Upper lobe of right lung (tissue), 1 donor: ENCODE data around the gene SLC6A11. TPM values are rescaled to one million over a fixed set of nuclear protein-coding genes. Genes with fewer than 3 reads are reported as not detected.

Experiments used
- ATAC-seq: fragments of 200-7000 bp; cut with Tn5 transposase; one replicate; pipeline ENCODE4 v1.9.1; 2020; ENCODE audit warnings: mild to moderate bottlenecking, moderate library complexity
- DNase-seq: peaks from one replicate; pipeline ENCODE4 v3.0.0-alpha.2; 2020
- H3K27ac ChIP-seq: fragments of 200-600 bp; one replicate; pipeline ENCODE4 v1.8.0; 2022
- H3K27me3 ChIP-seq: fragments of 200-600 bp; one replicate; pipeline ENCODE4 v1.8.0; 2022; ENCODE audit warnings: mild to moderate bottlenecking
- H3K36me3 ChIP-seq: fragments of 200-600 bp; one replicate; pipeline ENCODE4 v1.8.0; 2022
- H3K4me1 ChIP-seq: fragments of 200-600 bp; one replicate; pipeline ENCODE4 v1.8.0; 2022
- H3K4me3 ChIP-seq: fragments of 200-600 bp; one replicate; pipeline ENCODE4 v1.8.0; 2022; ENCODE audit warnings: mild to moderate bottlenecking
- H3K9me3 ChIP-seq: fragments of 200-600 bp; one replicate; pipeline ENCODE4 v1.8.0; 2022
- intact Hi-C: fragments of 100-400 bp; cut with DNase I; formaldehyde crosslinking; loops from one replicate; pipeline ENCODE4 v1.11.0; 2022
- total RNA-seq: library from RNA; stranded (reverse); fragmentation: NEBNext Ultra II Directional; extraction: Animal tissue kit (Norgen Biotek cat#: 25700); gene quantifications from one replicate; pipeline ENCODE4 v1.2.1, GENCODE V29; 2021
- TF ChIP-seq, protein P1 (sequence below): fragments of 200-600 bp; IDR thresholded peaks from one replicate; pipeline ENCODE4 v1.8.0; 2022; ENCODE audit warnings: antibody characterized with exemption
- donor health status: DM: no; HTN: yes; CAD: no; lungs with severe emphysema.

The SLC6A11 gene
- total RNA-seq, 1 donor from 2014 or later, result 0.17 TPM

- TF ChIP-seq, protein P1, sequence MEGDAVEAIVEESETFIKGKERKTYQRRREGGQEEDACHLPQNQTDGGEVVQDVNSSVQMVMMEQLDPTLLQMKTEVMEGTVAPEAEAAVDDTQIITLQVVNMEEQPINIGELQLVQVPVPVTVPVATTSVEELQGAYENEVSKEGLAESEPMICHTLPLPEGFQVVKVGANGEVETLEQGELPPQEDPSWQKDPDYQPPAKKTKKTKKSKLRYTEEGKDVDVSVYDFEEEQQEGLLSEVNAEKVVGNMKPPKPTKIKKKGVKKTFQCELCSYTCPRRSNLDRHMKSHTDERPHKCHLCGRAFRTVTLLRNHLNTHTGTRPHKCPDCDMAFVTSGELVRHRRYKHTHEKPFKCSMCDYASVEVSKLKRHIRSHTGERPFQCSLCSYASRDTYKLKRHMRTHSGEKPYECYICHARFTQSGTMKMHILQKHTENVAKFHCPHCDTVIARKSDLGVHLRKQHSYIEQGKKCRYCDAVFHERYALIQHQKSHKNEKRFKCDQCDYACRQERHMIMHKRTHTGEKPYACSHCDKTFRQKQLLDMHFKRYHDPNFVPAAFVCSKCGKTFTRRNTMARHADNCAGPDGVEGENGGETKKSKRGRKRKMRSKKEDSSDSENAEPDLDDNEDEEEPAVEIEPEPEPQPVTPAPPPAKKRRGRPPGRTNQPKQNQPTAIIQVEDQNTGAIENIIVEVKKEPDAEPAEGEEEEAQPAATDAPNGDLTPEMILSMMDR, result no peak
- Histone ChIP-seq H3K27me3 (no peaks in the 10 kb centered on the region), H3K4me1 (peaks cover 28% of the 10 kb centered on the region), H3K36me3 (no peaks in the 10 kb centered on the region), H3K27ac (no peak overlapping the region), H3K9me3 (no peaks in the 10 kb centered on the region), H3K4me3 (no peak overlapping the region)
- ATAC-seq, result no peak
- intact Hi-C loops, result no loop called here
- DNase-seq, result no peak
Observed at GRCh38 chr3:10955711-10956453, 139.9 kb downstream of the SLC6A11 start.

DNA sequence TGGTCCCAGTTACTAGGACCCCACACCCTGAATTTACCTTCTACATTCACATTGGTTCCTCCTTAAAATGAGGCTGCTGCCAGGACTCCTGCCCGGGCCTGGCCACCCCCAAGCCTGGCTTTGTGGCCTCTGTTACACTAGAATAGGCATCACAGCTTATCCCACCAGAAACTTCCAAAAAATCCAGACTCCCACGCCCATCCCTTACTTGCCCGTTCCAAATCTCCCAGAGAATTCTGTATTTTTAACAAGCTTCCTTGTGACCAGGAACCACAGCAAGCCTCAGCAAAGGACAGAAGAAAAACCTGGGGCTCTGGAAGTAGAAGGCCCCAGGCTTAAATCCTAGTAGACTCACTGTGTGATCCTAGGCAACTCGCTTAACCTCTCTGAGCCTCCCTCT, 140.5 kb downstream of the SLC6A11 start:
- Histone ChIP-seq H3K4me3 (no peak overlapping the region), H3K36me3 (no peaks in the 10 kb centered on the region), H3K27me3 (no peaks in the 10 kb centered on the region), H3K27ac (no peak overlapping the region), H3K4me1 (peaks cover 28% of the 10 kb centered on the region), H3K9me3 (no peaks in the 10 kb centered on the region)
- DNase-seq (no peak), ATAC-seq (no peak)
- TF ChIP-seq, protein P1, result no peak
- intact Hi-C loops, result no loop called here

DNA sequence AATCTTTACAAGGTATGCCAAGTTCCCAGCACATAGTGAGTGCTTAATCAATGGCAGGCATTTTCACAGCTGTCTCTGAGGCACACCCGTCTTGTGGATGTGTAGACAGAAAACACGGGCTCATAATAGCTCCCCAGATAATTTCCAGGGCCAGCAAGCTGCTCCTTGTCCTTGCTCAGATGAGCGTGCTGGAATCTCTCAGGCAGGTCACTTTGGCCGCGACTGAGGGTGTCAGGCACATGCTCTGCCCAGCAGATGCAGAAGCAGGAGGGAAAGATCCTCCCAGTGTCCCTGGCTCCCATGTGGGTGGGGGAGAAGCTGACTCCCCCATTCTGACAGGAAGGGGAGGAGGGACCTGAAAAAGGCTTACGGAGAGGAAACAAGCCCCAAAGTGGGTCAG, 141.0 kb downstream of the SLC6A11 start:
- Histone ChIP-seq H3K4me3 (no peak overlapping the region), H3K9me3 (no peaks in the 10 kb centered on the region), H3K27ac (no peak overlapping the region), H3K27me3 (no peaks in the 10 kb centered on the region), H3K4me1 (peaks cover 28% of the 10 kb centered on the region), H3K36me3 (no peaks in the 10 kb centered on the region)
- intact Hi-C loops, result no loop called here
- ATAC-seq (no peak), DNase-seq (no peak)
- TF ChIP-seq, protein P1, result no peak

GRCh38 chr3:10957976-10958749, 142.1 kb downstream of the SLC6A11 start:
- intact Hi-C loops, result no loop called here
- TF ChIP-seq, protein P1, result no peak
- ATAC-seq, result peak; percentile 82
- Histone ChIP-seq H3K9me3 (no peaks in the 10 kb centered on the region), H3K27me3 (no peaks in the 10 kb centered on the region), H3K36me3 (no peaks in the 10 kb centered on the region), H3K4me3 (no peak overlapping the region), H3K27ac (no peak overlapping the region), H3K4me1 (peaks cover 28% of the 10 kb centered on the region)
- peak; percentile 94 for DNase-seq

DNA sequence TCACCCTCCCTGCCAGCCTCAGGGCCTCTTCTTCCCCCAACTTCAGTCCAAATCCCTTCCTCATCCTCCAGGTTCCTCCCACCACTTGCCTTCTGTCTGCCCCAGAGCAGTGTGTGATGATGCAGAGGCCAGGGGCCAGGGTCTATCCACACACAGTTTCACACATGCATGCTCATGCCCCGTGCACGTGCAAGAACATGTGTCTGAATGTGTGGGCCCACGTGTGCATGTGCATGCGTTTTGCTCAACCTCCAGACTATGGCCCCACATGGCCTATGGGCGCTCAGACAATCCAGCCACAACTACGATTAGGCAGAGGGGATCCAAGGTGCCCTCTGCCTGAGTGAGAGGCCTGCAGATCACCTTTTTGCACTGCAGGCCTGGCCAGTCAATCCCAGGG, 144.2 kb downstream of the SLC6A11 start:
- intact Hi-C loops, result no loop called here
- ATAC-seq (no peak), DNase-seq (no peak)
- Histone ChIP-seq H3K36me3 (no peaks in the 10 kb centered on the region), H3K4me1 (peaks cover 28% of the 10 kb centered on the region), H3K4me3 (no peak overlapping the region), H3K27ac (no peak overlapping the region), H3K9me3 (no peaks in the 10 kb centered on the region), H3K27me3 (no peaks in the 10 kb centered on the region)
- TF ChIP-seq, protein P1, result no peak
